K562 (cell line): ENCODE data around the gene BSPRY. TPM values are rescaled to one million over a fixed set of nuclear protein-coding genes. Genes with fewer than 3 reads are reported as not detected.

ENCODE experiments used
- ATAC-seq: fragments of 200-7000 bp; cut with Tn5 transposase; 3 replicates; pipeline ENCODE4 v1.9.1; 2020; ENCODE audit warnings: moderate library complexity
- BruUV-seq: library from RNA; stranded (reverse); fragments of 400-500 nt; replicated peaks from 2 replicates; lab custom pipeline; 2021; lab: Mats Ljungman, UMichigan
- CTCF ChIA-PET: fragments of 300-600 bp; formaldehyde crosslinking; extraction: SDS; loops from one replicate; lab custom pipeline; 2021; ENCODE audit warnings: low intra/inter-chr PET ratio; lab: Yijun Ruan, JAX
- POLR2A ChIA-PET: fragments of 300-600, 350-650 bp; sonication (Branson Sonifier 250); formaldehyde crosslinking; extraction: SDS; loops from one replicate; lab custom pipeline; 2021; ENCODE audit warnings: antibody characterized with exemption, inconsistent platforms; lab: Yijun Ruan, JAX
- DNase-seq, 4 experiments: peaks; one replicate each; pipeline versions ENCODE4 v3.0.0 to v3.0.0-alpha.2; 2011 to 2018; ENCODE audit warnings: low spot score in 3 of 4, mixed read lengths in 3 of 4; ENCODE audit errors: extremely low read depth in 1 of 4
- FAIRE-seq: peaks from 2 replicates; lab custom pipeline; 2011; peaks lifted over from hg19 to GRCh38; lab: Jason Lieb, UNC
- H2AFZ ChIP-seq: 2 replicates; pipeline ENCODE4 v1.6.0; 2011; ENCODE audit warnings: low read depth, low read length, control low read depth, inconsistent platforms
- H3K27ac ChIP-seq: fragments of 200-600 bp; 3 replicates; pipeline ENCODE4 v1.8.0; 2011; ENCODE audit warnings: low read depth, mild to moderate bottlenecking, control low read depth, inconsistent platforms, low read length, moderate library complexity, mixed read lengths; ENCODE audit errors: extremely low read depth
- H3K27me3 ChIP-seq, 2 experiments: fragments of 300-600 bp in 1 of 2; 2 replicates in 1 of 2; 3 replicates in 1 of 2; pipeline versions ENCODE4 v1.6.0 to v1.8.0; 2011; ENCODE audit warnings: inconsistent platforms in 2 of 2, low read length in 2 of 2, mild to moderate bottlenecking in 1 of 2, mixed read lengths in 1 of 2, moderate library complexity in 1 of 2; ENCODE audit not compliant: control insufficient read depth in 2 of 2, insufficient read depth in 2 of 2
- H3K36me3 ChIP-seq: fragments of 300-600 bp; 3 replicates; pipeline ENCODE4 v1.8.0; 2011; ENCODE audit warnings: mild to moderate bottlenecking, low read length, inconsistent platforms; ENCODE audit not compliant: control insufficient read depth, insufficient read depth
- H3K4me1 ChIP-seq, 2 experiments: fragments of 200-600 bp in 1 of 2; replicated peaks in 1 of 2; 2 replicates in 1 of 2; 3 replicates in 1 of 2; pipeline versions ENCODE4 v1.5.1 to v1.8.0; 2011; ENCODE audit warnings: inconsistent platforms in 2 of 2, low read length in 2 of 2, mild to moderate bottlenecking in 1 of 2, mixed read lengths in 1 of 2, moderate library complexity in 1 of 2; ENCODE audit not compliant: control insufficient read depth in 2 of 2, insufficient read depth in 2 of 2
- H3K4me2 ChIP-seq: 2 replicates; pipeline ENCODE4 v1.6.1; 2011; ENCODE audit warnings: low read length, control low read depth, inconsistent platforms, mixed read lengths; ENCODE audit not compliant: insufficient read depth
- H3K4me3 ChIP-seq: fragments of 200-600 bp; sonication (generic), shearing (Covaris generic); 2 replicates; pipeline ENCODE4 v1.5.1; 2016; ENCODE audit warnings: control low read depth, inconsistent platforms
- H3K79me2 ChIP-seq: fragments of 200-600 bp; 3 replicates; pipeline ENCODE4 v1.8.0; 2011; ENCODE audit warnings: low read length, inconsistent platforms; ENCODE audit not compliant: control insufficient read depth, insufficient read depth
- H3K9ac ChIP-seq, 2 experiments: 2 replicates each; pipeline versions ENCODE4 v1.6.0 to v1.6.1; 2011; ENCODE audit warnings: low read depth in 2 of 2, low read length in 2 of 2, control low read depth in 1 of 2, inconsistent platforms in 1 of 2, mild to moderate bottlenecking in 1 of 2, mixed read lengths in 1 of 2; ENCODE audit not compliant: insufficient read depth in 1 of 2
- H3K9me1 ChIP-seq: one replicate; pipeline ENCODE4 v1.6.0; 2011; ENCODE audit warnings: inconsistent platforms, mild to moderate bottlenecking, low read length, moderate library complexity; ENCODE audit not compliant: control insufficient read depth, insufficient read depth
- H3K9me3 ChIP-seq: replicated peaks from 2 replicates; pipeline ENCODE4 v1.5.1; 2011; ENCODE audit warnings: low read depth, low read length, inconsistent platforms; ENCODE audit not compliant: control insufficient read depth, insufficient read depth
- H4K20me1 ChIP-seq: replicated peaks from 2 replicates; pipeline ENCODE4 v1.6.1; 2011; ENCODE audit warnings: low read length, inconsistent platforms, mixed read lengths; ENCODE audit not compliant: control insufficient read depth, insufficient read depth
- RHOXF2B ChIP-seq: fragments of 250-450 bp; sonication (Bioruptor Pico); conservative IDR thresholded peaks from 2 replicates; pipeline ENCODE4 v1.5.1; 2021
- VEZF1 ChIP-seq: fragments of 200-800 bp; sonication (Bioruptor generic); IDR thresholded peaks from 2 replicates; pipeline ENCODE4 v1.6.1; 2017; ENCODE audit warnings: missing genetic modification characterization, missing compliant biosample characterization
- ZKSCAN1 ChIP-seq: fragments of 150-350 bp; IDR thresholded peaks from 2 replicates; pipeline ENCODE4 v1.6.1; 2016; ENCODE audit warnings: low read depth, low read length
- WGBS: fragments of 100-300 bp; shearing (Covaris generic); methylation state at CpG from one replicate; pipeline ENCODE4 v1.1.6; 2016; ENCODE audit warnings: low coverage, mixed read lengths; ENCODE audit not compliant: insufficient coverage; ENCODE audit errors: missing lambda C conversion rate; 5-methylcytosine and 5-hydroxymethylcytosine counted together
- in situ Hi-C: fragments of 300-500 bp; cut with MboI; formaldehyde crosslinking; loops from 4 replicates; pipeline ENCODE4 v1.15.0; 2018; ENCODE audit warnings: inconsistent platforms, mixed read lengths
- intact Hi-C: fragments of 100-400 bp; cut with micrococcal nuclease; formaldehyde crosslinking; loops from 2 replicates; pipeline ENCODE4 v1.14.2; 2022
- polyA plus RNA-seq, 8 experiments: library from polyadenylated mRNA; depleted of rRNA in 4 of 8; stranded (reverse) in 5 of 8; unstranded in 3 of 8; fragments of >200 nt; fragmentation: Nextera tagmentation in 2 of 8; fragmentation: Illumina TruSeq in 1 of 8; extraction: Ambion mirVana in 2 of 8; extraction: Trizol in 1 of 8; gene quantifications; 2 replicates each; pipeline versions ENCODE4 v1.2.1 to v1.2.3, GENCODE V29; 2011 to 2014; ENCODE audit warnings: inconsistent platforms in 1 of 8, missing spikeins in 1 of 8
- total RNA-seq, 7 experiments: library from RNA; depleted of rRNA in 6 of 7; stranded (reverse); fragments of >200 nt in 6 of 7; fragmentation: Illumina TruSeq in 2 of 7; extraction: Trizol in 2 of 7; gene quantifications; 2 replicates each; pipeline versions ENCODE4 v1.2.1 to v1.2.3, GENCODE V29; 2011 to 2021; ENCODE audit warnings: low replicate concordance in 1 of 7

Gene BSPRY
- total and polyA plus RNA-seq, 9 of the 15 experiments (the other 6 are each of a cell fraction or from before 2014, with no cell fraction given) = 0.07 to 0.67 (median 0.18) TPM

- 0 out of 4 replicates have a peak overlapping the region, but pooled peaks of 1 of the 2 experiments have one; percentile 13 for H3K9ac ChIP-seq
- DNase-seq = no peak
- in situ Hi-C loops (no loop called here), intact Hi-C loops (no loop called here)
- peaks cover 19 to 29% of the 10 kb centered on the region in 2 experiments; a peak in 4 of 5 replicates for H3K4me1 ChIP-seq
- peaks cover 10% of the 10 kb centered on the region; the same call in 1 of the 3 replicates for H3K36me3 ChIP-seq
- FAIRE-seq = no peak
- no peaks in the 10 kb centered on the region for H3K9me3 ChIP-seq
- H4K20me1 ChIP-seq = 0 out of 2 replicates have a peak, but pooled peaks cover 3% of the 10 kb centered on the region
- BruUV-seq = no TSS peak
- CTCF ChIA-PET = no interaction called here
- H3K27me3 ChIP-seq = no peaks in the 10 kb centered on the region
- no peak overlapping the region for H3K4me2 ChIP-seq
- H3K27ac ChIP-seq = no peak overlapping the region
- no peak for ATAC-seq
- no peaks in the 10 kb centered on the region for H3K9me1 ChIP-seq
- WGBS = 83% methylated on average over 7 of the region's 9 CpGs
- POLR2A ChIA-PET = interaction anchor here (0.5 kb wide), 1 partner anchor 383 kb away, joined by 3 read pairs; no protein-coding TSS in a partner anchor
- no peak overlapping the region for H2AFZ ChIP-seq
- H3K4me3 ChIP-seq = no peak overlapping the region
- H3K79me2 ChIP-seq = no peaks in the 10 kb centered on the region
- TF ChIP-seq ZKSCAN1 (peak; percentile 73), RHOXF2B (CRISPR knock-in tag) (no peak), VEZF1 (no peak)
- TF ChIP-seq, all 486 proteins: peak for 1
These were observed 45.9 kb downstream of the BSPRY start for GRCh38 chr9:113395000-113395861.
